Common myeloid progenitor, CD34-positive (primary cell): ENCODE data around the gene CEP68.
"Not testable (repeated sequence)": the region's sequence is repeated elsewhere in the genome, so short reads cannot be mapped to it uniquely, and the experiment has no call there.

ENCODE experiments used
- CTCF ChIA-PET: fragments of 350-600 bp; sonication (Branson Sonifier 250); formaldehyde crosslinking; loops from one replicate; lab custom pipeline; 2021; ENCODE audit warnings: antibody characterized with exemption; lab: Charles Lee
- POLR2A ChIA-PET: fragments of 350-600 bp; sonication (Branson Sonifier 250); formaldehyde crosslinking; loops from one replicate; lab custom pipeline; 2021; ENCODE audit warnings: antibody characterized with exemption; lab: Charles Lee
- DNase-seq, 3 donors: peaks; one replicate each; pipeline versions ENCODE4 v3.0.0 to v3.0.0-alpha.2; 2013
- H3K27ac ChIP-seq, 2 experiments: 1 replicate in 1 of 2; 2 replicates in 1 of 2; pipeline ENCODE4 v1.7.0; 2013; ENCODE audit warnings: inconsistent platforms in 2 of 2, low read length in 2 of 2, mild to moderate bottlenecking in 2 of 2, low read depth in 1 of 2, moderate library complexity in 1 of 2; ENCODE audit not compliant: severe bottlenecking in 2 of 2, insufficient read depth in 1 of 2, poor library complexity in 1 of 2
- H3K27me3 ChIP-seq, 5 experiments: replicated peaks in 2 of 5; 1 replicate in 3 of 5; 2 replicates in 2 of 5; pipeline versions ENCODE4 v1.6.1 to v1.7.0; 2013; ENCODE audit warnings: low read length in 4 of 5, mild to moderate bottlenecking in 2 of 5, moderate library complexity in 2 of 5, inconsistent platforms in 1 of 5; ENCODE audit not compliant: insufficient read depth in 5 of 5, control insufficient read depth in 4 of 5
- H3K36me3 ChIP-seq, 4 experiments: 1 replicate in 2 of 4; 2 replicates in 2 of 4; pipeline versions ENCODE4 v1.6.1 to v1.7.0; 2013; ENCODE audit warnings: low read length in 3 of 4, control low read depth in 1 of 4, mild to moderate bottlenecking in 1 of 4; ENCODE audit not compliant: control insufficient read depth in 4 of 4, insufficient read depth in 4 of 4
- H3K4me1 ChIP-seq, 4 experiments: 1 replicate in 3 of 4; 2 replicates in 1 of 4; pipeline versions ENCODE4 v1.6.1 to v1.7.1; 2013; ENCODE audit warnings: low read length in 3 of 4, mild to moderate bottlenecking in 3 of 4, control low read depth in 1 of 4, inconsistent platforms in 1 of 4, moderate library complexity in 1 of 4; ENCODE audit not compliant: control insufficient read depth in 4 of 4, insufficient read depth in 4 of 4; ENCODE audit errors: control extremely low read depth in 1 of 4
- H3K4me3 ChIP-seq, 7 experiments: 1 replicate in 4 of 7; 2 replicates in 3 of 7; pipeline versions ENCODE4 v1.5.1 to v1.7.0; 2013; ENCODE audit warnings: mild to moderate bottlenecking in 7 of 7, low read length in 6 of 7, moderate library complexity in 6 of 7, inconsistent platforms in 2 of 7, low read depth in 2 of 7, control low read depth in 1 of 7; ENCODE audit not compliant: insufficient read depth in 4 of 7, control insufficient read depth in 1 of 7; ENCODE audit errors: extremely low read depth in 1 of 7
- H3K9me3 ChIP-seq, 5 experiments: 1 replicate in 4 of 5; 2 replicates in 1 of 5; pipeline versions ENCODE4 v1.6.1 to v1.7.1; 2013; ENCODE audit warnings: low read length in 4 of 5, mild to moderate bottlenecking in 2 of 5, inconsistent platforms in 1 of 5, low read depth in 1 of 5, moderate library complexity in 1 of 5; ENCODE audit not compliant: control insufficient read depth in 4 of 5, insufficient read depth in 2 of 5; ENCODE audit errors: control extremely low read depth in 1 of 5
- WGBS: methylation state at CpG from one replicate; pipeline ENCODE4 v1.1.5; 2013; ENCODE audit not compliant: insufficient coverage; 5-methylcytosine and 5-hydroxymethylcytosine counted together

CEP68 gene

GRCh38 chr2:65130664-65131175 lies 74.5 kb downstream of the CEP68 start:
- Histone ChIP-seq H3K27ac (peak overlapping the region; percentile 77 to 98), H3K27me3 (no peaks in the 10 kb centered on the region), H3K9me3 (no peaks in the 10 kb centered on the region), H3K4me1 (peaks cover 10 to 36% (median 21%) of the 10 kb centered on the region in 4 experiments), H3K36me3 (no peaks in the 10 kb centered on the region), H3K4me3 (peak overlapping the region; percentile 37 to 90 (median 79))
- ChIA-PET CTCF (interaction anchor here (1.0 to 3.8 kb wide), 8 partner anchors 9 to 70 kb away, joined by 3 to 19 read pairs (median 6); no protein-coding TSS in a partner anchor), POLR2A (interaction anchor here (0.5 to 2.3 kb wide), 7 partner anchors 13 to 71 kb away, joined by 3 to 22 read pairs (median 3); no protein-coding TSS in a partner anchor)
- WGBS: 5% methylated on average over 11 of the region's 19 CpGs
- peak in 1 of 3 donors; percentile 73 for DNase-seq

- 93% methylated on average over 14 of the region's 15 CpGs for WGBS
- POLR2A ChIA-PET: interaction anchor here (0.6 kb wide), 1 partner anchor 71 kb away, joined by 4 read pairs; no protein-coding TSS in a partner anchor
Measured at GRCh38 chr2:65132930-65133329, 76.7 kb downstream of the CEP68 start.

DNA sequence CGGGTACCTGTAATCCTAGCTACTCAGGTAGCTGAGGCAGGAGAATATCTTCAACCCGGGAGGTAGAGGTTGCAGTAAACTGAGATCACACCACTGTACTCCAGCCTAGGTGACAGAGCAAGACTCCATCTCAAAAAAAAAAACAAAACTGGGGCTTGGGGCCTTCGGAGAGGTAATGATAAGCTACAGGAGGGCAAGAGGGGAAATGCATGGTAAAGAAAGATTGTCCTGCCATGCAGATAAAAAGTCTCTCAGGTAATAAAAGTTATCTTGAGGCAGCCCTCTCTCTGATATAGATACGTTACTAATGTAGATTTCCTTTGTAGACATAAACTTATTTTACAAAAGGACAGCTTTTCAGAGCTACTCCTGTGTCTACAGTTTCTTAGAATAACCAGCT lies 77.4 kb downstream of the CEP68 start:
- 81% methylated on average over 3 of the region's 4 CpGs for WGBS
- H3K9me3 ChIP-seq: no peaks in the 10 kb centered on the region
- CTCF ChIA-PET: interaction anchor here (0.6 to 3.7 kb wide), 12 partner anchors 9 to 92 kb away, joined by 3 to 14 read pairs (median 4); no protein-coding TSS in a partner anchor
- H3K4me3 ChIP-seq: no peak overlapping the region
- H3K36me3 ChIP-seq: no peaks in the 10 kb centered on the region
- no peak overlapping the region for H3K27ac ChIP-seq
- no peaks in the 10 kb centered on the region for H3K27me3 ChIP-seq
- peaks cover 5 to 11% (median 6%) of the 10 kb centered on the region in 4 experiments for H3K4me1 ChIP-seq
- DNase-seq: no peak
- POLR2A ChIA-PET: interaction anchor here (0.6 kb wide), 1 partner anchor 27 kb away, joined by 3 read pairs; no protein-coding TSS in a partner anchor

More at GRCh38 chr2:65132930-65133329, 76.7 kb downstream of the CEP68 start:
- CTCF ChIA-PET: interaction anchor here (0.6 to 3.7 kb wide), 12 partner anchors 10 to 366 kb away, joined by 3 to 16 read pairs (median 5); no protein-coding TSS in a partner anchor
- DNase-seq, H3K4me3 ChIP-seq, H3K9me3 ChIP-seq, H3K27ac ChIP-seq, H3K27me3 ChIP-seq, H3K36me3 ChIP-seq: not testable (repeated sequence)
- peaks cover 7 to 18% (median 12%) of the 10 kb centered on the region in 4 experiments for H3K4me1 ChIP-seq

DNA sequence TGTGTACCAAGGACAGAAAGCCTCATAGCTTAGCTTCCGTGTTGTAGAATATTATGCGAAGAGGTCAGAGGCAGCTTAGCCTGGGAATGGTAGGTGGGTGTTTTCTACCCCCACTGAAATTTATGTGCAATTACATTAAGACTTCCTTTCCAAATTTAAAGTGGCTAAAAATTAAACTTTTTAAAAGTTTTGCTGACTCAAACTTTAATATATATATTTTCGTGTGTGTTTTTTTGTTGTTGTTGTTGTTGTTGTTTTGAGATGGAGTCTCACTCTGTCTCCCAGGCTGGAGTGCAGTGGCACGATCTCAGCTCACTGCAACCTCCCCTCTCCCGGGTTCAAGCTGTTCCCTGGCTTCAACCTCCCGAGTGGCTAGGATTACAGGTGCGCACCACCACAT lies 77.9 kb downstream of the CEP68 start:
- no peak for DNase-seq
- no peaks in the 10 kb centered on the region for H3K27me3 ChIP-seq
- H3K4me3 ChIP-seq: no peak overlapping the region
- no peak overlapping the region for H3K27ac ChIP-seq
- H3K4me1 ChIP-seq: peaks cover 0 to 8% (median 2%) of the 10 kb centered on the region in 4 experiments
- ChIA-PET CTCF (interaction anchor here (0.7 to 3.7 kb wide), 10 partner anchors 9 to 91 kb away, joined by 3 to 14 read pairs (median 5); no protein-coding TSS in a partner anchor), POLR2A (interaction anchor here (0.6 kb wide), 1 partner anchor 26 kb away, joined by 3 read pairs; no protein-coding TSS in a partner anchor)
- no peaks in the 10 kb centered on the region for H3K9me3 ChIP-seq
- WGBS: 90% methylated on average over 2 of the region's 7 CpGs
- H3K36me3 ChIP-seq: no peaks in the 10 kb centered on the region

GRCh38 chr2:65136253-65136652 lies 80.0 kb downstream of the CEP68 start:
- Histone ChIP-seq H3K27me3 (no peaks in the 10 kb centered on the region), H3K9me3 (no peaks in the 10 kb centered on the region), H3K4me3 (no peak overlapping the region), H3K4me1 (peaks cover 0 to under 1% (median 0%) of the 10 kb centered on the region in 4 experiments), H3K27ac (no peak overlapping the region), H3K36me3 (no peaks in the 10 kb centered on the region)
- POLR2A ChIA-PET: interaction anchor here (0.6 to 1.0 kb wide), 2 partner anchors 28 to 102 kb away, joined by 3 to 5 read pairs; no protein-coding TSS in a partner anchor
- no CpG with 5 or more reads among the region's 1 CpG for WGBS
- CTCF ChIA-PET: interaction anchor here (0.8 to 1.5 kb wide), 5 partner anchors 11 to 71 kb away, joined by 3 to 6 read pairs (median 4); no protein-coding TSS in a partner anchor
- no peak for DNase-seq
